SU-DHL-6 (cell line): ENCODE results near the gene RABL6.
"Not testable (repeated sequence)": the region's sequence is repeated elsewhere in the genome, so short reads cannot be mapped to it uniquely, and the experiment has no call there.

Experiments used
- H2AFZ ChIP-seq: fragments of 200-600 bp; sonication (generic); 2 replicates; pipeline ENCODE4 v1.6.1; 2014; ENCODE audit warnings: low read depth, mild to moderate bottlenecking, moderate library complexity, mixed read lengths, antibody characterized with exemption, low read length; ENCODE audit not compliant: severe bottlenecking
- H3F3A ChIP-seq: fragments of 200-600 bp; shearing (Covaris generic); 2 replicates; pipeline ENCODE4 v1.6.0; 2016; ENCODE audit warnings: antibody characterized with exemption, mild to moderate bottlenecking; ENCODE audit not compliant: insufficient read depth
- H3K27ac ChIP-seq: fragments of 200-600 bp; sonication (generic); 2 replicates; pipeline ENCODE4 v1.5.1; 2016; ENCODE audit warnings: low read depth, mild to moderate bottlenecking, low read length, moderate library complexity, mixed read lengths
- H3K27me3 ChIP-seq: fragments of 200-600 bp; sonication (generic), shearing (Covaris generic); 2 replicates; pipeline ENCODE4 v1.6.0; 2014; ENCODE audit warnings: mild to moderate bottlenecking, low read length
- H3K36me3 ChIP-seq: fragments of 200-600 bp; sonication (generic); 2 replicates; pipeline ENCODE4 v1.6.1; 2014; ENCODE audit warnings: mild to moderate bottlenecking, low read length, mixed read lengths
- H3K4me2 ChIP-seq: fragments of 300-600, 200-600 bp; shearing (Covaris generic), sonication (generic); 2 replicates; pipeline ENCODE4 v1.6.0; 2014; ENCODE audit warnings: low read length, low read depth, mild to moderate bottlenecking; ENCODE audit not compliant: poor library complexity, severe bottlenecking
- H3K4me3 ChIP-seq: fragments of 200-600 bp; sonication (generic); 2 replicates; pipeline ENCODE4 v1.5.1; 2014; ENCODE audit warnings: antibody characterized with exemption, low read length, mild to moderate bottlenecking, mixed read lengths; ENCODE audit not compliant: insufficient read depth, poor library complexity, severe bottlenecking
- H3K79me2 ChIP-seq: fragments of 200-600 bp; sonication (generic); 2 replicates; pipeline ENCODE4 v1.6.1; 2014; ENCODE audit warnings: mild to moderate bottlenecking, low read length, moderate library complexity; ENCODE audit not compliant: insufficient read depth
- H3K9ac ChIP-seq: fragments of 200-600 bp; sonication (generic); 2 replicates; pipeline ENCODE4 v1.7.0; 2014; ENCODE audit warnings: mild to moderate bottlenecking, low read length
- H3K9me2 ChIP-seq: fragments of 200-600 bp; sonication (generic); replicated peaks from 2 replicates; pipeline ENCODE4 v1.6.1; 2014; ENCODE audit warnings: low read length; ENCODE audit not compliant: insufficient read depth
- H3K9me3 ChIP-seq: fragments of 200-600 bp; sonication (generic); 2 replicates; pipeline ENCODE4 v1.6.1; 2014; ENCODE audit warnings: low read length, mixed read lengths; ENCODE audit not compliant: insufficient read depth
- H4K20me1 ChIP-seq: fragments of 200-600 bp; sonication (generic); 2 replicates; pipeline ENCODE4 v1.6.1; 2014; ENCODE audit warnings: low read depth, mild to moderate bottlenecking, antibody characterized with exemption, low read length, moderate library complexity, mixed read lengths
- CTCF ChIP-seq: fragments of 200-600 bp; sonication (generic); IDR thresholded peaks from one replicate; pipeline ENCODE4 v1.5.1; 2017; ENCODE audit warnings: antibody characterized with exemption, mild to moderate bottlenecking, low read length, moderate library complexity; ENCODE audit not compliant: insufficient read depth, poor library complexity, severe bottlenecking
- EZH2phosphoT487 ChIP-seq: fragments of 200-600 bp; sonication (generic), shearing (Covaris generic); conservative IDR thresholded peaks from 2 replicates; pipeline ENCODE4 v1.6.1; 2018; ENCODE audit warnings: mild to moderate bottlenecking, antibody characterized with exemption, low read length, moderate library complexity, mixed read lengths

Gene RABL6

GRCh38 chr9:136865041-136865767, 57.5 kb downstream of the RABL6 start:
- no peaks in the 10 kb centered on the region for H3K36me3 ChIP-seq
- peak overlapping the region; percentile 94 for H3K4me3 ChIP-seq
- H3K27me3 ChIP-seq = no peaks in the 10 kb centered on the region
- peak overlapping the region; percentile 69 for H3K4me2 ChIP-seq
- H3K9ac ChIP-seq = peak overlapping the region; percentile 87
- no peak overlapping the region for H2AFZ ChIP-seq
- no peaks in the 10 kb centered on the region for H3K9me2 ChIP-seq
- H3F3A ChIP-seq = peaks cover 5% of the 10 kb centered on the region; the same call in 1 of the 2 replicates
- H3K9me3 ChIP-seq = no peaks in the 10 kb centered on the region
- peaks cover 11% of the 10 kb centered on the region; the same call in 1 of the 2 replicates for H3K79me2 ChIP-seq
- no peak overlapping the region for H3K27ac ChIP-seq
- no peaks in the 10 kb centered on the region for H4K20me1 ChIP-seq
- no peak for TF ChIP-seq EZH2phosphoT487
- no peak for TF ChIP-seq CTCF

- H2AFZ ChIP-seq = peak overlapping the region; percentile 64
- H3K4me2 ChIP-seq = peak overlapping the region; percentile 69
- H3K27ac ChIP-seq = no peak overlapping the region; the same call in 1 of the 2 replicates
- H3K27me3 ChIP-seq = no peaks in the 10 kb centered on the region
- H3F3A ChIP-seq = peaks cover 5% of the 10 kb centered on the region; the same call in 1 of the 2 replicates
- peak overlapping the region; percentile 94 for H3K4me3 ChIP-seq
- H3K79me2 ChIP-seq = peaks cover 11% of the 10 kb centered on the region; the same call in 1 of the 2 replicates
- TF ChIP-seq CTCF = no peak
- no peak for TF ChIP-seq EZH2phosphoT487
- H4K20me1 ChIP-seq = no peaks in the 10 kb centered on the region
- no peaks in the 10 kb centered on the region for H3K9me3 ChIP-seq
- H3K9me2 ChIP-seq = no peaks in the 10 kb centered on the region
- H3K36me3 ChIP-seq = no peaks in the 10 kb centered on the region
- peak overlapping the region; percentile 87 for H3K9ac ChIP-seq
These were observed 58.0 kb downstream of the RABL6 start for GRCh38 chr9:136865768-136866103.

- H3K27me3 ChIP-seq, H3K36me3 ChIP-seq, H3F3A ChIP-seq, H3K9me2 ChIP-seq, H4K20me1 ChIP-seq, H3K27ac ChIP-seq, H3K9me3 ChIP-seq: not testable (repeated sequence)
- Histone ChIP-seq H3K79me2 (peaks cover 11% of the 10 kb centered on the region; the same call in 1 of the 2 replicates), H3K4me2 (peak overlapping the region; percentile 73), H3K9ac (peak overlapping the region; percentile 87), H3K4me3 (peak overlapping the region; percentile 94), H2AFZ (peak overlapping the region; percentile 68)
These were observed 59.2 kb downstream of the RABL6 start for GRCh38 chr9:136866898-136867421.

- H2AFZ ChIP-seq = no peak overlapping the region
- no peak overlapping the region for H3K4me3 ChIP-seq
- H3F3A ChIP-seq = peaks cover 5% of the 10 kb centered on the region; the same call in 1 of the 2 replicates
- no peaks in the 10 kb centered on the region for H4K20me1 ChIP-seq
- H3K4me2 ChIP-seq = peak overlapping the region; percentile 73
- H3K79me2 ChIP-seq = peaks cover 11% of the 10 kb centered on the region; the same call in 1 of the 2 replicates
- H3K36me3 ChIP-seq = no peaks in the 10 kb centered on the region
- no peak for TF ChIP-seq EZH2phosphoT487
- TF ChIP-seq CTCF = no peak
- no peak overlapping the region for H3K9ac ChIP-seq
- H3K27ac ChIP-seq = no peak overlapping the region
- no peaks in the 10 kb centered on the region for H3K9me2 ChIP-seq
- H3K9me3 ChIP-seq = peaks cover under 1% of the 10 kb centered on the region; the same call in 1 of the 2 replicates
- no peaks in the 10 kb centered on the region for H3K27me3 ChIP-seq
These were observed 59.7 kb downstream of the RABL6 start for GRCh38 chr9:136867480-136867879.
